GM13977 (cell line): Measurements from ENCODE around the gene TUBA3D.
A peak's percentile ranks its signal among the peaks of the same experiment; 100 is the strongest.
"Not testable (repeated sequence)": the region's sequence is repeated elsewhere in the genome, so short reads cannot be mapped to it uniquely, and the experiment has no call there.

ENCODE experiments used
- DNase-seq: peaks from one replicate; pipeline ENCODE4 v3.0.0; 2012; ENCODE audit warnings: low spot score
- in situ Hi-C: fragments of 300-500 bp; cut with MboI; formaldehyde crosslinking; loops from one replicate; pipeline ENCODE4 v1.12.0; 2022; ENCODE audit warnings: low sequenced_read_pairs, low pct_unique_long_range_greater_than_20kb, mixed read lengths, inconsistent platforms; ENCODE audit not compliant: unreplicated experiment
- TF ChIP-seq, protein P1 (sequence below): IDR thresholded peaks from 2 replicates; pipeline ENCODE4 v1.5.1; 2012; ENCODE audit warnings: mild to moderate bottlenecking, control low read depth; ENCODE audit not compliant: insufficient read depth; ENCODE audit errors: extremely low read depth, missing control alignments

The TUBA3D gene

DNA sequence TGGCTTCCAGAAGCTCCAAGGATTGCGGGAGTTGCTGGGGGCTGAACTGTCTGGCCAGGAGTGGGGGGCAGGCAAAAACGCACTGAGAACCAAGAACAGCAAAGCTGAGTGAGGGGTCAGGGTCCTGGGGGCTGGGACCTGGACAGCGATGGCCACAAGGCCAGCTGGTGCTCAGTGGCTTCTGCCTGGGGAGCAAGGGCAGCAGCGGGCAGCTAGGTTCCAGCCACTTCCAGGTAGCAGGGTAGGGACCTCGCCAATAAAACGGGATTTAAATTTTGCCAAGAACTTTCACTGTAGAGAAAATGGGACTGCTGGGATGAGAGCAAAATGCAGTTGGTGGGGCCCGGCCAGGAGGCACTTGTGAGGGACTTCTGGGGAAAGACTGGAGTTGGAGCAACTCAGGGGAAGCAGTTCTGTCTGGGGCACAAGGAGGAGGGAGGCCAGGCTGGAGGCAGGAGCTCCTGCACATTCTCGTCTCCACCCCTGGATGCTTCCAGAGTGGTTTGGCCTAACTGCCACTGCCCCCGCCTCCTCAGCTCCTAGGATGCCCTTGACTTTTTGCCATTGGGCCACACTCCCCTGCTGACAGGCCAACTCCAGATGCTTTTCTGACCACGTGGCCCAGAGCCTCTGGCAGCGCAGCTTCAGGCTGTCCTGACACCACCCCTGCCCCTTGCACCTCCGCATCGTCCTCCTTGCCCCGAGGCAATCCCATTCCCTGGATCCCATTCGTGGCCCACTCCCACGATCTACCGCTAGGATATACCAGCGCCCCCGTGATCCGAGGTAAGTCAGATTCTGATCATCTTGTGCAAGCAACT lies 46.3 kb downstream of the TUBA3D start:
- no peak for DNase-seq
- in situ Hi-C loops: no loop called here
- TF ChIP-seq, protein P1, sequence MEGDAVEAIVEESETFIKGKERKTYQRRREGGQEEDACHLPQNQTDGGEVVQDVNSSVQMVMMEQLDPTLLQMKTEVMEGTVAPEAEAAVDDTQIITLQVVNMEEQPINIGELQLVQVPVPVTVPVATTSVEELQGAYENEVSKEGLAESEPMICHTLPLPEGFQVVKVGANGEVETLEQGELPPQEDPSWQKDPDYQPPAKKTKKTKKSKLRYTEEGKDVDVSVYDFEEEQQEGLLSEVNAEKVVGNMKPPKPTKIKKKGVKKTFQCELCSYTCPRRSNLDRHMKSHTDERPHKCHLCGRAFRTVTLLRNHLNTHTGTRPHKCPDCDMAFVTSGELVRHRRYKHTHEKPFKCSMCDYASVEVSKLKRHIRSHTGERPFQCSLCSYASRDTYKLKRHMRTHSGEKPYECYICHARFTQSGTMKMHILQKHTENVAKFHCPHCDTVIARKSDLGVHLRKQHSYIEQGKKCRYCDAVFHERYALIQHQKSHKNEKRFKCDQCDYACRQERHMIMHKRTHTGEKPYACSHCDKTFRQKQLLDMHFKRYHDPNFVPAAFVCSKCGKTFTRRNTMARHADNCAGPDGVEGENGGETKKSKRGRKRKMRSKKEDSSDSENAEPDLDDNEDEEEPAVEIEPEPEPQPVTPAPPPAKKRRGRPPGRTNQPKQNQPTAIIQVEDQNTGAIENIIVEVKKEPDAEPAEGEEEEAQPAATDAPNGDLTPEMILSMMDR: no peak

DNA sequence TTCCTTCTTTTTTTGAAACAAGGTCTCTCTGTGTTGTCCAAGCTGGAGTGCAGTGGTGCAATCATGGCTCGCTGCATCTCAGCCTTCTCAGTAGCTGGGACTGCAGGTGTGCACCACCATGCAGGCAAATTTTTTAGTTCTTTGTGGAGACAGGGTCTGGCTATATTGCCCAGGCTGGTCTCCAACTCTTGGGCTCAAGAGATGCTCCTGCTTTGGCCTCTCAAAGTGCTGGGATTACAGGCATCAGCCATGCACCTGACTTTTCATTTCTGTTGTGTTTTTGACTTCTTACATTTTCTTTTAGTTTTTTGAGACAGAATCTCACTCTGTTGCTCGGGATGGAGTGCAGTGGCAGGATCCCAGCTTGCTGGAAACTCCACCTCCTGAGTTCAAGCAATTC lies 49.3 kb downstream of the TUBA3D start:
- DNase-seq, in situ Hi-C loops: not testable (repeated sequence)

DNA sequence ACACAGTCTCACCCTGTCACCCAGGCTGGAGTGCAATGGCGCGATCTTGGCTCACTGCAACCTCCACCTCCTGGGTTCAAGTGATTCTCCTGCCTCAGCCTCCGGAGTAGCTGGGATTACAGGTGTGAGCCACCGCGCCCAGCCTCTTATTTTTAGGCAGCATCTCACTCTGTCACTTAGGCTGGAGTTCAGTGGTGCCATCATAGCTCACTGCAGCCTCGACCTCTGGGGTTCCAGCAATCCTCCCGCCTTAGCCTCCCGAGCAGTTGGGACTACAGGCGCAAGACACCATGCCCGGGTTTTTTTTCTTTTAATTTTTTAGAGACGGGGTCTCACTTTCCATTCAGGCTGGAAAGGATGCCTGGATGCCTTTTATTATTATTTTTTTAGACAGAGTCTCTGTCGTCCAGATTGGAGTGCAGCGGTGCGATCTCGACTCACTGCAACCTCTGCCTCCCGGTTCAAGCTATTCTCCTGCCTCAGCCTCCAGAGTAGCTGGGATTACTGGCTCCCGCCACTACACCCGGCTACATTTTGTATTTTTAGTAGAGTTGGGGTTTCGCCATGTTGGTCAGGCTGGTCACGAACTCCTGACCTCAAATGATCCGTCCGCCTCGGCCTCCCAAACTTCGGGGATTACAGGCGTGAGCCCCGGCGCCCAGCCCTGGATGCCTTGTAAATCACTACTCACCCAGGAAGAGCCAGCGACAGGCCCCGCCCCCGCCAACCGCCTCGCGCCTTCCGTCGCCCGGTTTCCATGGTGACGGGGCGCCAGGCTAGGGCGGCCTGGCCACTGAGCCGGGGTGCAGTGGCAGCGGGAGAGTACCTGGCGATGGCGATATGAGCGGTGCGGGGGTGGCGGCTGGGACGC lies 51.4 kb downstream of the TUBA3D start, which contains the start of gene CCDC74A:
Gene CCDC74A (plus strand): TSS at position 758 of the 871 bp plus-strand sequence. CDS start 83 bp downstream, at position 841.
- in situ Hi-C loops, DNase-seq: not testable (repeated sequence)

DNA sequence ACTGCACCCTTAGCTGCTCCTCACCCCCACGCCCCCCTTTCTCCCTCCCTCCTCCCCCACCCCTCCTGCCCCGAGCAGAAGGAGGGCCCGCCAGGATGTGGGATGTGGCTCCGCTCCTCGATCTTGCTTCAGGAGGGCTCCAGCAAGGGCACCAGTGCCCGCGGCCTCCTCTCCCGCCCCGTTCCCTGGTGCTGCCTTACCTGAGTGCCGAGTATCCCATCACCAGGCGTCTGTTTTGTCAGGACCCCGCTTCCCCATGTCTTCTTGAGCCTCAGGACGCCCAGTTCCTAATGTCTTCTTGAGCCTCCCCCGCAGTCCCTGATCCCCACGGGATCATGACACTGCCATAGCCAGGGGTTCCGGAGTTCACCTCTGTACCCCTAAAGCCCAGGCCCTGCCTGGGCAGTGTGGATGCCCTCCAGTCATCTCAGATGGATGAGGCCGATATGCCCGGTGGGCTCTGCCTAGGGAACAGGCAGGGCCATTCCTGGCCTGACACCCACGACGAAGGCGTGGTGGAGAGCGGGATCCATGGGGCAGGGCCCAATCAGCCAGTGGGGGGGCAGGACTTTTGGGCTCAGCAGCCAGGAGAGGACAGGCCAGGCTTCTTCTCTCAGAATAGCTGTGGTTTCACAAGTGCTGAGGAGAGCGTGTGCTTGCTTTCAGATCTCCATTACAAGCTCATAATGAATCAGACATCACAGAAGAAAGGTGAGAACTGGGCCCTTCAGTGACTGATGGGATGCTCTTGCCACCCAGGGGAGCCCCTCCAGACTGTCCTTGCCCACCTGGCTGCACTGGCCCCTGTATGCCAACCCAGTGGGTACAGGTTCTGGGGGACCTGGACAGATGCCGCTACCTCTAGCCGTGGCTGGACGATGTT lies 53.3 kb downstream of the TUBA3D start:
- DNase-seq, in situ Hi-C loops: not testable (repeated sequence)

DNA sequence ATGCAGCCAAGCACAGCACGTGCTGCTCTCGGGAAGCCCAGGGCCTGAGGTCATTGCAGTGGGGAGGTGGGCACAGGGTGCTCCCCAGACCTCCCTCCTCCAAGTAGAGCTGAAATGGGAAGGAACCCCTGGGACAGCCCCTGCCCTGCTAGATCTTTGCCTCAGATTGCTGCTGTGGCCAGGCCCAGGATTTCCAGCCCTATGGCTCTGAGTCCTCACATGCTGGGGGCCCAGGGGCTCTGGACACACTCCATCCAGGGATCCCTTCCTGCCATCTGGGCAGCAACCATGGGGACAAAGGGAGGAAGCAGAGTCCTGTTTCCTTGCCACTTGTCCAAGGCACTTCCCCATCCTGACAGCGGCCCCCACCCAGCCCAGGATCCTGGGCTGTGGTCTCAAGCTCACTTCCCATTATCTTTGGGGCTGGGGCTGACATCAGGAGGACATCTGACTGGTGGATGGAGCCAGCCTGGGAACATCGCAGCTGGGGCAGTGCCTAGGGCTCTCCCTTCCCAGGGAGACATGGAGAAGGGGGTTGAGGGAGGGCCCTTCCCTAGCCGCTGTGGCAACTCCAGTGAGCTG lies 54.0 kb downstream of the TUBA3D start:
- DNase-seq, in situ Hi-C loops: not testable (repeated sequence)

DNA sequence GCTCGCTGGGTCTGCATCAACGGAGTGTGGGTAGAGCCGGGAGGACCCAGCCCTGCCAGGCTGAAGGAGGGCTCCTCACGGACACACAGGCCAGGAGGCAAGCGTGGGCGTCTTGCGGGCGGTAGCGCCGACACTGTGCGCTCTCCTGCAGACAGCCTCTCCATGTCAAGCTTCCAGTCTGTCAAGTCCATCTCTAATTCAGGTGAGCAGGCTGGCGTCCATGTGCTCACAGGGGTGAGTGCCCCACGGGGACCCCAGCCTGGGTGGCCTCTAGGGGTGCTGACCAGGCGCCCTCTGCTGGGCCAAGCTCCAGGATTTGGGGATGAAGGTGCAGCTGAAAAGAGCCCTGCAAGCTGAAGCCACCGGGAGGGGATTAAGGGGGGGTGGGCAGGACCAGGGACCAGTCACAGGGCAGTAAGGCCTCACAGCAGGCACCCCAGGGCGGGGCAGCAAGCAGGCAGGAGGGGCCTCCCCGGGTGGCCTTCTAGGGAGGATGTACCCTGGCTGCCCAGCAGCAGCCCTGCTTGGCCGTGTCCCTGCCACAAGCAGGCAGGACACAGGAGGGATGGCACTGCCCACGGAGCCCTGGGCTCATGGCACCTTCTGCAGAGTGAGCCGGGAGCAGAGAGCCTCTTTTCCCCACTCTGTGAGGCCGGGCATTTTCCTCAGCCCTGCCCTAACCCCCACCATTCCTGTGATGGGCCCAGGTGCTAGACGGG lies 54.9 kb downstream of the TUBA3D start:
- TF ChIP-seq, protein P1: peak; percentile 21
- in situ Hi-C loops: not testable (repeated sequence)

DNA sequence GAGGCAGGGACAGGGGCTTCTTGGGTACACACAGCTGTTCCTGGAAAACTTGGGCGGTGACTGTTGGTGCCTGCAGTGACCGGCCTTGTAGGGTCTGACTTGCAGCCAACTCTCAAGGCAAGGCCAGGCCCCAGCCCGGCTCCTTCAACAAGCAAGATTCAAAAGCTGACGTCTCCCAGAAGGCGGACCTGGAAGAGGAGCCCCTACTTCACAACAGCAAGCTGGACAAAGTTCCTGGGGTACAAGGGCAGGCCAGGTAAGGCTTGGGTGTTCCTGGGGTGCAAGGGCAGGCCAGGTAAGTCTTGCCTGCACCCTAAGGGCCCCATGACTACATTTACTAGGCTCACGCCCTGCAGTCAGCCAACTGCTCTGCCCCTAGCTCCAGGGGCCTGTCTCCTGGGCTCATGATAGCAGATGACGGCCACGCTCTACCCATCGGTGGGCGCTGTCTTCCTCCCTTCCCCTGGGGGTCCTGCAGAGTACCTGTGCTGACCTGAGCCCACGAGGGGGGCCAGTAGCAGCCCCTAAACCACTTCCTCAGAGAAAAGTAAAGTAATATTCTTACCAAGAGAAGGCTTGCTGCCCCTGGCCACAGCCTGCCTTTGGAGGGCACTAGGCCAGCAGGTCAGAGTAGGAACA lies 55.7 kb downstream of the TUBA3D start:
- in situ Hi-C loops, DNase-seq: not testable (repeated sequence)

More for the DNA sequence above, 54.9 kb downstream of the TUBA3D start:
- DNase-seq: not testable (repeated sequence)
